Neuronal stem cell (in vitro differentiated cells): Measurements from ENCODE around the gene TEPSIN.

Source experiments
- DNase-seq: peaks from one replicate; pipeline ENCODE4 v3.0.0-alpha.2; 2013; ENCODE audit warnings: low spot score
- H2AFZ ChIP-seq: one replicate; pipeline ENCODE4 v1.6.1; 2013; ENCODE audit warnings: mild to moderate bottlenecking, low read length, inconsistent platforms
- H2AK5ac ChIP-seq: 2 replicates; pipeline ENCODE4 v1.6.1; 2013; ENCODE audit warnings: low read depth, mild to moderate bottlenecking, inconsistent platforms, low read length, moderate library complexity, mixed read lengths
- H2BK120ac ChIP-seq: 2 replicates; pipeline ENCODE4 v1.6.1; 2013; ENCODE audit warnings: low read depth, mild to moderate bottlenecking, inconsistent platforms, low read length, moderate library complexity, mixed read lengths
- H2BK12ac ChIP-seq: one replicate; pipeline ENCODE4 v1.6.1; 2013; ENCODE audit warnings: low read length, inconsistent platforms
- H2BK15ac ChIP-seq: 2 replicates; pipeline ENCODE4 v1.6.1; 2013; ENCODE audit warnings: mild to moderate bottlenecking, low read length, inconsistent platforms, mixed read lengths
- H2BK5ac ChIP-seq: one replicate; pipeline ENCODE4 v1.6.1; 2013; ENCODE audit warnings: inconsistent platforms, mild to moderate bottlenecking, low read length, moderate library complexity
- H3K14ac ChIP-seq: one replicate; pipeline ENCODE4 v1.6.1; 2013; ENCODE audit warnings: low read length, inconsistent platforms
- H3K18ac ChIP-seq: 2 replicates; pipeline ENCODE4 v1.6.1; 2013; ENCODE audit warnings: low read length, inconsistent platforms
- H3K23ac ChIP-seq: 2 replicates; pipeline ENCODE4 v1.6.1; 2013; ENCODE audit warnings: low read depth, mild to moderate bottlenecking, mixed read lengths, low read length, inconsistent platforms; ENCODE audit not compliant: poor library complexity
- H3K27ac ChIP-seq: replicated peaks from 3 replicates; pipeline ENCODE4 v1.5.1; 2013; ENCODE audit warnings: low read length, inconsistent platforms
- H3K27me3 ChIP-seq, 3 experiments: 2 replicates each; pipeline ENCODE4 v1.6.1; 2013; ENCODE audit warnings: low read length in 3 of 3, mild to moderate bottlenecking in 2 of 3, inconsistent platforms in 1 of 3, low read depth in 1 of 3, mixed read lengths in 1 of 3, moderate library complexity in 1 of 3; ENCODE audit not compliant: control insufficient read depth in 3 of 3, insufficient read depth in 3 of 3
- H3K36me3 ChIP-seq, 2 donors: replicated peaks in 1 of 2; 2 replicates each; pipeline ENCODE4 v1.6.1; 2013; ENCODE audit warnings: low read length in 2 of 2; ENCODE audit not compliant: control insufficient read depth in 2 of 2, insufficient read depth in 2 of 2
- H3K4ac ChIP-seq: 2 replicates; pipeline ENCODE4 v1.6.1; 2013; ENCODE audit warnings: inconsistent platforms, mild to moderate bottlenecking, low read length, moderate library complexity
- H3K4me1 ChIP-seq, 2 donors: 1 replicate in 1 of 2; 2 replicates in 1 of 2; pipeline ENCODE4 v1.6.1; 2013; ENCODE audit warnings: low read length in 2 of 2, low read depth in 1 of 2; ENCODE audit not compliant: control insufficient read depth in 2 of 2, insufficient read depth in 1 of 2
- H3K4me2 ChIP-seq: one replicate; pipeline ENCODE4 v1.6.1; 2013; ENCODE audit warnings: mild to moderate bottlenecking, low read length, inconsistent platforms; ENCODE audit not compliant: insufficient read depth, poor library complexity, severe bottlenecking
- H3K4me3 ChIP-seq, 2 donors: 2 replicates each; pipeline ENCODE4 v1.5.1; 2013; ENCODE audit warnings: low read length in 2 of 2, mild to moderate bottlenecking in 2 of 2, inconsistent platforms in 1 of 2, moderate library complexity in 1 of 2
- H3K79me1 ChIP-seq: one replicate; pipeline ENCODE4 v1.6.1; 2013; ENCODE audit warnings: low read depth, mild to moderate bottlenecking, inconsistent platforms, low read length, moderate library complexity
- H3K9ac ChIP-seq: one replicate; pipeline ENCODE4 v1.6.1; 2013; ENCODE audit warnings: mild to moderate bottlenecking, low read depth, low read length, inconsistent platforms; ENCODE audit not compliant: poor library complexity
- H3K9me3 ChIP-seq, 2 donors: replicated peaks in 1 of 2; 2 replicates each; pipeline versions ENCODE3 to v1.6.1; 2013; ENCODE audit warnings: low read length in 2 of 2, mild to moderate bottlenecking in 2 of 2, inconsistent platforms in 1 of 2, low read depth in 1 of 2, mixed read lengths in 1 of 2, moderate library complexity in 1 of 2; ENCODE audit not compliant: control insufficient read depth in 2 of 2, insufficient read depth in 1 of 2
- H4K8ac ChIP-seq: one replicate; pipeline ENCODE4 v1.6.1; 2013; ENCODE audit warnings: low read depth, mild to moderate bottlenecking, inconsistent platforms, low read length, moderate library complexity
- H4K91ac ChIP-seq: one replicate; pipeline ENCODE4 v1.6.1; 2013; ENCODE audit warnings: low read length, low read depth, mild to moderate bottlenecking, inconsistent platforms; ENCODE audit not compliant: poor library complexity
- WGBS, 2 donors: extraction: QIAGEN DNeasy Blood & Tissue Kit; methylation state at CpG; one replicate each; pipeline ENCODE4 v1.1.7; 2013; ENCODE audit warnings: missing lambda C conversion rate in 2 of 2, mixed read lengths in 1 of 2; ENCODE audit not compliant: insufficient read length in 2 of 2, insufficient replicate concordance in 1 of 2; ENCODE audit errors: extremely low coverage in 2 of 2; 5-methylcytosine and 5-hydroxymethylcytosine counted together

The TEPSIN gene

DNA sequence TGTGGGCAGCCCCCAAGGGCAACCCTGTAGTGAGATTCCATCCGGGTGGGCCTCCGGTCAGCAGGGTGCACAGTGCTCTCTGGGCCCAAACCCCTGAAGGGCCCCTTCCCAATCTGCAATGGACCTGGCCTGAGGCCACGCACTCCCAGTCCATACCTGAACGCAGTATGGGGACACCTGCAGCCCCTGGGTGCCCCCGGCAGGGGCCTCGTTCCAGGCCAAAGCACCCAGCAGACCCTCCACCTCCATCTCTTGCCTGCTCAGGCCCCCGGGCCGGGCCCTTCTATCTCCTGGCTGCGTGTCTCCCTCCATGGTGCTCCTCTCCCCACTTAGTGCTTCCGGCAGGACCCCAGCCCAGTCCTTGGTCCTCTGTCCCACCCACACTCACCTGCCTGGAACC is 55.5 kb downstream of the TEPSIN start:
- Histone ChIP-seq H3K23ac (no peak overlapping the region), H2BK12ac (no peak overlapping the region), H2AK5ac (no peak overlapping the region), H3K79me1 (peaks cover 4% of the 10 kb centered on the region), H3K27me3 (no peaks in the 10 kb centered on the region), H2BK15ac (peak overlapping the region; percentile 49), H2AFZ (no peak overlapping the region), H3K27ac (no peak overlapping the region), H3K9ac (no peak overlapping the region), H4K91ac (no peak overlapping the region), H3K18ac (no peak overlapping the region), H3K9me3 (peaks cover 0 to 4% of the 10 kb centered on the region in 2 donors), H3K4ac (no peak overlapping the region), H2BK120ac (peak overlapping the region; percentile 61), H3K4me2 (no peak overlapping the region), H3K36me3 (peaks cover 4% of the 10 kb centered on the region in 2 donors), H3K4me1 (peaks cover 0 to 3% of the 10 kb centered on the region in 2 donors), H3K4me3 (no peak overlapping the region), H3K14ac (no peak overlapping the region), H2BK5ac (no peak overlapping the region), H4K8ac (peak overlapping the region; percentile 43)
- no peak for DNase-seq
- no CpG with 5 or more reads among the region's 10 CpGs for WGBS, 2 donors

DNA sequence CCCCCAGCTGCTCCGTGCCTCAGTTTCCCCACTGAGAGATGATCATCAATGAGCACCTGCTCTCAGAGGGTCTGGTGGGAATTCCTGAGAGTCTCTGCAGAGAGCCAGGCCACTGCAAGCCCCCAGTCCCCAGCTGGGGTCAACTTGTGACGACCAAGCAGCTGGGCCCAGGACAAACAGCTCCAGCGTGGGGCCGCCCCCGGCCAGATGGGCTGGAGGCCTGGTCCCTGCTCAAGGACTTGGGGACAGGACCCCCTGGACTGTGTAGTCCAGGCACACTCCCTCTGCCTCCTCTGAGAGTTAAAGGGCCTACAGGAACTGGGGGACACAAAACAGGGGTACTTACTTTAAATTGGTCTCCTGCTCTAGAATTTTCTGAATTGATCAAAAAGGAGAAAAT is 56.3 kb downstream of the TEPSIN start:
- Histone ChIP-seq H3K79me1 (peaks cover 4% of the 10 kb centered on the region), H4K8ac (no peak overlapping the region), H2BK120ac (no peak overlapping the region), H3K27me3 (no peaks in the 10 kb centered on the region), H2BK5ac (no peak overlapping the region), H3K9me3 (peaks cover 0 to 4% of the 10 kb centered on the region in 2 donors), H3K36me3 (peaks cover 0 to 3% of the 10 kb centered on the region in 2 donors), H3K4me1 (peaks cover 0 to 3% of the 10 kb centered on the region in 2 donors), H3K14ac (no peak overlapping the region), H2AFZ (no peak overlapping the region), H3K4ac (no peak overlapping the region), H3K23ac (no peak overlapping the region), H3K18ac (no peak overlapping the region), H2BK15ac (no peak overlapping the region), H3K4me3 (no peak overlapping the region), H4K91ac (no peak overlapping the region), H3K4me2 (no peak overlapping the region), H3K27ac (no peak overlapping the region), H2AK5ac (no peak overlapping the region), H3K9ac (no peak overlapping the region), H2BK12ac (no peak overlapping the region)
- WGBS, 2 donors, result no CpG with 5 or more reads among the region's 5 CpGs
- no peak for DNase-seq

DNA sequence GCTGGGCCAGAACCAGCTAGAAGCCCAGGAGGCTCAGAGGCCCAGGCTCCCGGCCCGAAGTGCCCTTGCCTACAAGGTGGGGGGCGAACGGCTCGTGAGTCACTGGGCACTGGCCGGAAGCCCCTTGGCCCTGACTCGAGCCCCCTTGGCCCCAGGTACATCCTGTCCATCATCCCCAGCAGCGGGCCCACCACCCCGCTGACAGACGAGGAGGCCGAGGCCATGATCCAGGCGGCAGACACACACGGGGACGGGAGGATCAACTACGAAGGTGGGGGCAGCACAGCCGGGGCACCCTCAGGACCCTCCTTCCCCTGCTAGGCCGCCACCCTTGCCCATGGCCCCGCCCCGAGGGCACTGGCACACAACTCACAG is 57.1 kb downstream of the TEPSIN start:
- no peak overlapping the region for H2AFZ ChIP-seq
- H4K91ac ChIP-seq, result no peak overlapping the region
- no peak overlapping the region for H3K4me2 ChIP-seq
- H2AK5ac ChIP-seq, result peak overlapping the region; percentile 95
- peaks cover 0 to 3% of the 10 kb centered on the region in 2 donors for H3K4me1 ChIP-seq
- no peaks in the 10 kb centered on the region for H3K27me3 ChIP-seq
- no peak overlapping the region for H3K4me3 ChIP-seq
- no peak for DNase-seq
- no peak overlapping the region for H3K14ac ChIP-seq
- H2BK120ac ChIP-seq, result no peak overlapping the region
- H3K36me3 ChIP-seq, result no peaks in the 10 kb centered on the region
- no peak overlapping the region for H3K4ac ChIP-seq
- no peak overlapping the region for H3K9ac ChIP-seq
- H3K18ac ChIP-seq, result peak overlapping the region; percentile 71
- H4K8ac ChIP-seq, result no peak overlapping the region
- no CpG with 5 or more reads among the region's 19 CpGs for WGBS, 2 donors
- H3K27ac ChIP-seq, result no peak overlapping the region
- peaks cover 0 to 4% of the 10 kb centered on the region in 2 donors for H3K9me3 ChIP-seq
- peak overlapping the region; percentile 20 for H3K23ac ChIP-seq
- H2BK15ac ChIP-seq, result no peak overlapping the region
- no peak overlapping the region for H2BK5ac ChIP-seq
- peak overlapping the region; percentile 73 for H2BK12ac ChIP-seq
- H3K79me1 ChIP-seq, result peaks cover 4% of the 10 kb centered on the region

DNA sequence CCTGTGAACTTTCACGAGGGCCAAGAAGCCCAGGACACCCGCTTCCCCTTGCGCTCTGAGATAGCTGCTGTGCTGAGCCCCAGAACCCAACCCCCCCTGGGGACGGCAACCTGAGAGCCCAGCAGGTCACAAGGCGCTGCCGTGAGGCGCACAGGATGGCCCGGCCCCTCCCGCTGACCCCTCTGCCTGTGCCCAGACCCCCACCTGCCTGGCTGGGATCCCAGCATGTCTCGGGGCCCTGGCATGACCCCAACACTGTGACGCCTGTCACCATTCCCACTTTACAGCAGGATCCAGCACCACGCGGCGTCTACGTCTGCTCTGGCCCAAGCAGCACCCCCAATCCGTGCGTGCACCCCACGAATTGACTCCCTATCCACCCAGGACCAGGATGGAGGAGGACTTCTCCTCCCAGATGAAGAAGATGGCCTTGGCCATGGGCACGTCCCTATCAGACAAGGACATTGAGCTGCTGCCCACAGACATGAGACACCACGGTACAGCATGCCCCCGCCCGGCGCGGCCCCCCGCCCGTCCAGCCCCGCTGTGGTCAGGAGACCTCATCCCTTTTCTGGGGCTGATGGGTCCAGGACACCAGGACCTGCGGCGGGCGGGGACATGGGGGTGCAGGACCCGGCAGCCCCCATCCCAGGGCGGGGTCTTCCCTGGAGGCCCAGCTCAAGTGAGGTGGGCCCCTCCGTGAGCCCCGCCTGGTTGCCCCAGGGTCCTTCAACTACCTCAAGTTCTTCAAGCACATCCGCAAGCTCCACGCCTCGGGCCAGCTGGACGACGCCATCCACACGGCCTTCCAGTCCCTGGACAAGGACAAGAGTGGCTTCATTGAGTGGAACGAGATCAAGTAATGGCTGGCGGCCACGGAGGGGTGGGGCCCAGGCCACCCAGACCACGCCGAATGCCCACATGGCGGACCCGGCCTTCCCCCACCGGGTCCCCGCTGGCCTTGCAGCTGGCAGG is 57.7 kb downstream of the TEPSIN start:
- no peak overlapping the region for H2BK120ac ChIP-seq
- no peak overlapping the region for H2BK5ac ChIP-seq
- no peaks in the 10 kb centered on the region for H3K27me3 ChIP-seq
- H2BK12ac ChIP-seq, result peak overlapping the region; percentile 73
- H2AK5ac ChIP-seq, result peak overlapping the region; percentile 95
- no peak overlapping the region for H3K4me2 ChIP-seq
- H2AFZ ChIP-seq, result no peak overlapping the region
- peak overlapping the region; percentile 9 for H3K9ac ChIP-seq
- peak overlapping the region; percentile 49 for H2BK15ac ChIP-seq
- H3K9me3 ChIP-seq, result peaks cover 0 to 4% of the 10 kb centered on the region in 2 donors
- H4K8ac ChIP-seq, result peak overlapping the region; percentile 65
- peak overlapping the region; percentile 89 for H3K23ac ChIP-seq
- no peak overlapping the region for H3K4me3 ChIP-seq
- no peak overlapping the region for H4K91ac ChIP-seq
- no peak for DNase-seq
- peaks cover 0 to 3% of the 10 kb centered on the region in 2 donors for H3K4me1 ChIP-seq
- H3K4ac ChIP-seq, result peak overlapping the region; percentile 11
- H3K14ac ChIP-seq, result no peak overlapping the region
- no peaks in the 10 kb centered on the region for H3K36me3 ChIP-seq
- peak overlapping the region; percentile 87 for H3K18ac ChIP-seq
- H3K27ac ChIP-seq, result no peak overlapping the region
- no CpG with 5 or more reads among the region's 49 CpGs for WGBS, 2 donors
- peaks cover 4% of the 10 kb centered on the region for H3K79me1 ChIP-seq
